Thoracic aorta (tissue), 2 donors: ENCODE results near the gene EFCAB8. TPM values are rescaled to one million over a fixed set of nuclear protein-coding genes. Genes with fewer than 3 reads are reported as not detected.

Experiments
- ATAC-seq: fragments of 150-250 bp; one replicate; pipeline ENCODE4 v1.8.0; 2017; ENCODE audit warnings: low read depth; ENCODE audit not compliant: insufficient number of reproducible peaks, low FRiP score
- DNase-seq: peaks from one replicate; pipeline ENCODE4 v3.0.0-alpha.2; 2020; ENCODE audit warnings: low spot score
- H3K27ac ChIP-seq, 2 donors: fragments of 200-600 bp; sonication (generic); 1 replicate in 1 of 2; 2 replicates in 1 of 2; pipeline ENCODE4 v1.5.1; 2016; ENCODE audit warnings: mild to moderate bottlenecking in 2 of 2, moderate library complexity in 2 of 2
- H3K27me3 ChIP-seq: fragments of 200-600 bp; sonication (generic); replicated peaks from 2 replicates; pipeline ENCODE4 v1.6.0; 2016; ENCODE audit warnings: mild to moderate bottlenecking; ENCODE audit not compliant: insufficient read depth
- H3K36me3 ChIP-seq: fragments of 200-600 bp; sonication (generic); one replicate; pipeline ENCODE4 v1.5.1; 2016
- H3K4me1 ChIP-seq, 2 donors: fragments of 200-600 bp; sonication (generic); 1 replicate in 1 of 2; 2 replicates in 1 of 2; pipeline versions ENCODE4 v1.5.1 to v1.6.0; 2016; ENCODE audit warnings: low read depth in 2 of 2, mild to moderate bottlenecking in 1 of 2; ENCODE audit not compliant: control insufficient read depth in 1 of 2
- H3K4me3 ChIP-seq: fragments of 200-600 bp; sonication (generic); 2 replicates; pipeline ENCODE4 v1.5.1; 2016; ENCODE audit warnings: mild to moderate bottlenecking
- H3K9me3 ChIP-seq: fragments of 200-600 bp; sonication (generic); 2 replicates; pipeline ENCODE4 v1.5.1; 2016
- total RNA-seq, 2 donors: library from RNA; depleted of rRNA; stranded (reverse); fragments of >200 nt; gene quantifications; one replicate each; pipeline versions ENCODE4 v1.1.0 to v1.2.3, GENCODE V29; 2016
- TF ChIP-seq, protein P1 (sequence below): fragments of 200-600 bp; sonication (generic); IDR thresholded peaks from one replicate; pipeline ENCODE4 v1.5.1; 2019; ENCODE audit warnings: antibody characterized with exemption

The EFCAB8 gene
- total RNA-seq, 2 donors from 2014 or later: 1.5 to 2.9 TPM

DNA sequence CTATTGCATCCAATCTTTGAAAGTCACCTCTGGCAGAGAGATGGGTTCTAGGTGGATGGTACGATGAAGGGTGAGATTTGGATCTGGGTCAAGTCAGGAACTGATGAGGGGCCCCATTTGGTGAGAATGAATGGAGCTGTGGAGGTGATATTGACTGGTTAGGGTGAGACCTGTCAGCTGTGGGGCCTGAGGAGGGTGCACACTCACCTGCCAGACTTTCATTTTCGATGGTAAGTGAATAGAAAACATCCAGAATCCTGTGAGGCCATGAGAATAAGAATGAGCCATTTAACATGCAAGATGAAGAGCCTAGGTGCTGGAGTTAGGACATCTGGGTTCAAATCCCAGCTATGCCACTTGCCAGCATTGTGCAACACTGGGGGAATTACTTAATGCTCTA is 138.7 kb downstream of the EFCAB8 start:
- Histone ChIP-seq H3K27ac (no peak overlapping the region), H3K4me3 (no peak overlapping the region), H3K9me3 (peaks cover 3% of the 10 kb centered on the region), H3K36me3 (no peaks in the 10 kb centered on the region), H3K4me1 (no peaks in the 10 kb centered on the region), H3K27me3 (no peaks in the 10 kb centered on the region)
- ATAC-seq (no peak), DNase-seq (no peak)
- TF ChIP-seq, protein P1, sequence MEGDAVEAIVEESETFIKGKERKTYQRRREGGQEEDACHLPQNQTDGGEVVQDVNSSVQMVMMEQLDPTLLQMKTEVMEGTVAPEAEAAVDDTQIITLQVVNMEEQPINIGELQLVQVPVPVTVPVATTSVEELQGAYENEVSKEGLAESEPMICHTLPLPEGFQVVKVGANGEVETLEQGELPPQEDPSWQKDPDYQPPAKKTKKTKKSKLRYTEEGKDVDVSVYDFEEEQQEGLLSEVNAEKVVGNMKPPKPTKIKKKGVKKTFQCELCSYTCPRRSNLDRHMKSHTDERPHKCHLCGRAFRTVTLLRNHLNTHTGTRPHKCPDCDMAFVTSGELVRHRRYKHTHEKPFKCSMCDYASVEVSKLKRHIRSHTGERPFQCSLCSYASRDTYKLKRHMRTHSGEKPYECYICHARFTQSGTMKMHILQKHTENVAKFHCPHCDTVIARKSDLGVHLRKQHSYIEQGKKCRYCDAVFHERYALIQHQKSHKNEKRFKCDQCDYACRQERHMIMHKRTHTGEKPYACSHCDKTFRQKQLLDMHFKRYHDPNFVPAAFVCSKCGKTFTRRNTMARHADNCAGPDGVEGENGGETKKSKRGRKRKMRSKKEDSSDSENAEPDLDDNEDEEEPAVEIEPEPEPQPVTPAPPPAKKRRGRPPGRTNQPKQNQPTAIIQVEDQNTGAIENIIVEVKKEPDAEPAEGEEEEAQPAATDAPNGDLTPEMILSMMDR: no peak

DNA sequence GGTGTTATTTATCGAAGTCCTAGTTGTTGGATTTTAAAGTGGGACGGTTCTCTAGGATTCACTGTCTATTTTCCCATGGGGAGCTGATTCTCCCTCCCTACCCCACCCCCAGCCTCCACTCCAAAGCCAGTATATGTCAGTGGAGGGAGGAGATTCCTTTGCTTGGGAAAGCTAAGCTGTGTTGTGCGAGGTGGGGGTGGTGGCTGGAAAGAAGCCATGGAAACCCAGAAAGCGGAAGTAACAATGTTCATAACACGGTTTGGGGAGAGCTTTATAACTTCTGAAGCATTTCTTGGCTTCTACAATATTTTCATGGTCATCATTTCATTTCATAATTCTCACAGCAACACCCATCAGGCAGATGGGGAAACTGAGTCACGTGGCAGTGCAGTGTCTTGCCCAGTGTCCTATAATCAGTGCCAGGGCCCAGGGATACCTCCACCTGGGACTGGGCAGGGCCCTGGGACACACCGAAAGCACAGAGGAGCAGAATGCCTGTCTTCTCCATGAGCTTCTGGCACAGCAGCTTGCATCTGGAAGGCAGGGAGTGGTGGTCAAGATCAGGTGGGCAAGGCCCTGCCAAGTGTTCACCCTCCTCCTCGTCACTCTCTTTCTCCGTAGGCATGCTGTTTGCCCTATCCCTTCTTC is 141.0 kb downstream of the EFCAB8 start:
- no peaks in the 10 kb centered on the region for H3K4me1 ChIP-seq
- TF ChIP-seq, protein P1: no peak
- no peak overlapping the region for H3K27ac ChIP-seq
- H3K4me3 ChIP-seq: no peak overlapping the region
- H3K9me3 ChIP-seq: peaks cover 3% of the 10 kb centered on the region
- DNase-seq (no peak), ATAC-seq (no peak)
- H3K36me3 ChIP-seq: no peaks in the 10 kb centered on the region
- H3K27me3 ChIP-seq: no peaks in the 10 kb centered on the region

DNA sequence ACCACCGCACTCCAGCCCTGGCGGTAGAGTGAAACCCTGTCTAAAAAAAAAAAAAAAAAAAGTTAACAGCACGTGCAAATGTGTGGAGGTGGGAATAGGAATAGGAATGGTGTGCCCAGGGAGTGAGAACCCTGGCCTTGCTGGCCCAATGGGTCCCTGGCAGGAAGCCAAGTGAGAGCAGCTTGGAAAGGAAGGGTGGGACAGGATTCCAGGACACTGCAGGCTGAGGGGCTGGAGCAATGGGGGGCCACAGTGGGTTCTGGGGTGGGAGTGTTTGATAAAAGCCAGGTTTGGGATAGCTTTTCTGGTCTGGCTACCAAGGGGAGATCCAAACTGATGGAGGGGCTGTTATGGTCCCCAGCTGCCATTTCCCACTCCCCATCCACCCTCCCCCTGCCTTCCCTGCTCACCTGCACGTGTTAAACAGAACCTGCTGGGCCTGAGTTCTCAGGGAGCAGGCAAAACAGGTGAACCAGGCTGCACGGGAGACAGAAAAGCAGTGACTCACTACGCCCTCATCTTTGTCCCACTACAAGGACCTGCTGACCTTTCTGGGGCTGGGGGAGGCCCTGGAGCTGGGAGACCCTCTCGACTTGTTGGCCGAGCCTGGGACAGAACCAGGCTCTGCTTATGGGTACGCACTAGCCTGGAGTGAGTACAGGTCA is 142.2 kb downstream of the EFCAB8 start:
- H3K27ac ChIP-seq: no peak overlapping the region
- no peak for DNase-seq

DNA sequence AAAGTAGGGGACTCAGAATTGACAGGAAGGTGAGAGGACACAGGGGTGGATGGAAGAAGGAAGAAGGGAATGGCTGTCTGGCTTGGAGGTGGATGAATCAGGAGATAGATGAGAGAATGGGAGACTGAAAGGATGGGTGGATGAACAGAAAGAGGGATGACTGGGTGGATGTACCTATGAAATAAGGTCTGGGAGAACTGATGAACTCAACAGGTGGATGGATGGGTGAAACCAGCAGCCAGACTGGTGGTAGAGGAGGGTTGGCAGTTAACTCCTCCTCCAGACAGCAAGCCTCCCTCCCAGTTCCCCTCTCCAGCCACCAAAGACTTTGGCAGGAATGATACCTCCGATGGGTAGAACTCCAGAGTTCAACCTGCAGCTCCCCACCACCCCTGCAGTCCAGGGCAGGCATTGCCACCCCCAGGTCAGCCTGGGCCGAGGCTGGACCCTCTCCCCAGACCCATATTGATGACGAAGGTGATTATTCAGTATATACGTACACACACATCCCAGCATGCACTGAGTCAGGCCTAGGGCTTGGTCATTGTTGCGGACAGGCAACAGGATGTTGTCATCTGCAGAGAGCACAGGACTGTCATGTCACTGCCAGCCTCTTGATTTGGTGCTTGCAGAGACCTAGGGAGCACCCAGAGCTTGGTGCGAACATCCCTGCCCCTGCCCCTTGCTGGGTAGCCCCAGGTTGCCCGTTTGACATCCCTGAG is 143.5 kb downstream of the EFCAB8 start:
- no peaks in the 10 kb centered on the region for H3K27me3 ChIP-seq
- ATAC-seq (no peak), DNase-seq (no peak)
- no peak overlapping the region for H3K27ac ChIP-seq
- no peaks in the 10 kb centered on the region for H3K36me3 ChIP-seq
- no peaks in the 10 kb centered on the region for H3K4me1 ChIP-seq
- TF ChIP-seq, protein P1: no peak
- H3K4me3 ChIP-seq: no peak overlapping the region
- no peaks in the 10 kb centered on the region for H3K9me3 ChIP-seq

More for the DNA sequence above, 142.2 kb downstream of the EFCAB8 start:
- no peak for ATAC-seq
- Histone ChIP-seq H3K4me3 (no peak overlapping the region), H3K4me1 (no peaks in the 10 kb centered on the region), H3K27me3 (no peaks in the 10 kb centered on the region), H3K36me3 (no peaks in the 10 kb centered on the region), H3K9me3 (no peaks in the 10 kb centered on the region)
- TF ChIP-seq, protein P1: no peak

DNA sequence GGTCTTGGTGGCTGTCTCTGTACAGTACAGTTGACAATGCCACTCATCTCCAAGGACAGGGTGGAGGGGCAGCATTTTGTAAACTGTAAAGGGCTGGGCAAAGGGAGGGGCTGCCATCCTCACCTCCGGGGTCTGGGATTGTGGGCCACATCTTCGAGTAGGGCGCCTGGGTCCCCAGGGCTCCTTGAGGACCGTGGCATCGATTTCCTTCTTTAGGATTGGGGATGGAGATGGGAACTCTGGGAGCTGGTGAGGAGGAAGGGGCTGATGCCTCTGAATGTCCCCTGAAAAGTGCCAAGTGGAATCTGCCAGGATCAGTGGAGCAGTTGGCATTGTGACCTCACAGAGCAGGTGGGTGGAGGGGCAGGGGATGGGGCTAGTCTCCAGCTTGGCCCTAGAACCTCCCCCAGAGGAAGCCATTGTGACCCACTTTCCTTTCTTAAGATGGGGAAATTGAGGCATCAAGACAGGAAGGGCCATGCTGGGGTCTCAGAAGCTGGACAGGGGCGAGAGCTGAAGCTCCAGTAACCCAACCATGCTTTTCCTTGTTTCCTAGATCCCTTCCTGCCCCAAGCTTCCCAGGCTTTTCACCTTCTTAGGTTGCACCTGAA is 145.5 kb downstream of the EFCAB8 start, which contains the start of gene SUN5:
SUN5 (minus strand) TSS at position 293 of the 611 bp plus-strand sequence; CDS start at position 200, 93 bp downstream.
- no peaks in the 10 kb centered on the region for H3K27me3 ChIP-seq
- no peak within 1 kb of the TSS for H3K4me3 ChIP-seq
- ATAC-seq (no peak), DNase-seq (no peak)
- H3K9me3 ChIP-seq: no peaks in the 10 kb centered on the region
- no peaks in the 10 kb centered on the region for H3K4me1 ChIP-seq
- TF ChIP-seq, protein P1: no peak
- no peak within 1 kb of the TSS for H3K27ac ChIP-seq
- no peaks in the 10 kb centered on the region for H3K36me3 ChIP-seq
